HG03159 (cell line): ENCODE data around the gene ABCA13.

Source experiments
- ATAC-seq: cut with Tn5 transposase; IDR thresholded peaks from one replicate; pipeline ENCODE4 v1.9.1; 2021; ENCODE audit warnings: mild to moderate bottlenecking, moderate library complexity; ENCODE audit not compliant: unreplicated experiment

ABCA13 gene

GRCh38 chr7:48355346-48355745 is 184.1 kb downstream of the ABCA13 start:
- no peak for ATAC-seq

GRCh38 chr7:48360574-48360973 is 189.3 kb downstream of the ABCA13 start:
- ATAC-seq = no peak

- no peak for ATAC-seq
Observed at GRCh38 chr7:48363174-48363573, 191.9 kb downstream of the ABCA13 start.

- ATAC-seq = no peak
Observed at GRCh38 chr7:48365010-48365409, 193.8 kb downstream of the ABCA13 start.

- no peak for ATAC-seq
Observed at GRCh38 chr7:48366096-48366495, 194.8 kb downstream of the ABCA13 start.

GRCh38 chr7:48376263-48376662 is 205.0 kb downstream of the ABCA13 start:
- ATAC-seq = no peak

GRCh38 chr7:48380921-48381320 is 209.7 kb downstream of the ABCA13 start:
- no peak for ATAC-seq

- no peak for ATAC-seq
Observed at GRCh38 chr7:48381571-48381970, 210.3 kb downstream of the ABCA13 start.

GRCh38 chr7:48384180-48384752 is 213.0 kb downstream of the ABCA13 start:
- no peak for ATAC-seq

- no peak for ATAC-seq
Observed at GRCh38 chr7:48387932-48388331, 216.7 kb downstream of the ABCA13 start.

GRCh38 chr7:48388911-48389310 is 217.7 kb downstream of the ABCA13 start:
- ATAC-seq = no peak

GRCh38 chr7:48389977-48390376 is 218.7 kb downstream of the ABCA13 start:
- no peak for ATAC-seq

- ATAC-seq = no peak
Observed at GRCh38 chr7:48390388-48391327, 219.4 kb downstream of the ABCA13 start.

- no peak for ATAC-seq
Observed at GRCh38 chr7:48398191-48398590, 226.9 kb downstream of the ABCA13 start.

- ATAC-seq = no peak
Observed at GRCh38 chr7:48402721-48403120, 231.5 kb downstream of the ABCA13 start.

- no peak for ATAC-seq
Observed at GRCh38 chr7:48408731-48409130, 237.5 kb downstream of the ABCA13 start.

- no peak for ATAC-seq
Observed at GRCh38 chr7:48411619-48412018, 240.4 kb downstream of the ABCA13 start.

GRCh38 chr7:48414011-48414732 is 242.9 kb downstream of the ABCA13 start:
- ATAC-seq = no peak

GRCh38 chr7:48416327-48416908 is 245.2 kb downstream of the ABCA13 start:
- ATAC-seq = no peak

- ATAC-seq = no peak
Observed at GRCh38 chr7:48419401-48419800, 248.1 kb downstream of the ABCA13 start.

- no peak for ATAC-seq
Observed at GRCh38 chr7:48420206-48420605, 248.9 kb downstream of the ABCA13 start.
